GM19328 (cell line): ENCODE measurements around the gene PRR5L.
A peak's percentile ranks its signal among the peaks of the same experiment; 100 is the strongest.

Source experiments
- ATAC-seq: cut with Tn5 transposase; IDR thresholded peaks from one replicate; pipeline ENCODE4 v1.9.1; 2021; ENCODE audit warnings: mild to moderate bottlenecking, moderate library complexity; ENCODE audit not compliant: unreplicated experiment

The PRR5L gene

GRCh38 chr11:36354221-36355003, 58.3 kb downstream of the PRR5L start:
- ATAC-seq: peak; percentile 72

DNA sequence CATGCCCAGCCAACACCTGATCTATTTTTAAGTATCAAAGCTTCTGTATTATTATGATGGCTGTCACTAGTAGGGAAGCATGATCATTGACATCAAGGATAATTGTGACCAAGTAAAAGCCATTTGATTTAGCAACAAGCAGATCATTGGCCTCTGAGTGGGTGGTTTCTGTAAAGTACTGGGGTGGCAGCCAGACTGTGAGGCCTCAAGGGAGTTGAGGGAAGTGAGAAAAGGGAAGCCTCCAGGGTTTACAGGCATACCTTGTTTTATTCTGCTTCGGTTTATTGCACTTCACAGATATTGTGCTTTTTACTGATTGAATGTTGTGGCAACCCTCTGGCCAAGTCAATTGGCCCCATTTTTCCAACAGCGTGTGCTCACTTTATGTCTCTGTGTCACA, 60.1 kb downstream of the PRR5L start:
- peak; percentile 73 for ATAC-seq

DNA sequence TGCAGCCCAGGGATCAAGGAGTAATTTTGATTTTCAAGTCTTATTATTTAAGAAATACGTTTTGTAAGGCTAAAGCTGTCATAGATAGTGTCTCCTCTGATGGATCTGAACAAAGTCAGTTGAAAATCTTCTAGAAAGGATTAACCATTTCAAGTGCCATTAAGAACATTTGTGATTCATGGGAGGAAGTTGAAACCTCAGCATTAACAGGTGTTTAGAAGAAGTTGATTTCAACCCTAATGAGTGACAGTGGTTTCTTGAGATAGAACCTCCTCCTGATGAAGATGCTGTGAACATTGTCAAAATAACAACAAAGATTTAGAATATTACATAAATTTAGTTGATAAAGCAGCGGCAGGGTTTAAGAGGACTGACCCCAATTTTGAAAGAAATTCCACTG, 61.7 kb downstream of the PRR5L start:
- no peak for ATAC-seq

- ATAC-seq: no peak
Measured at GRCh38 chr11:36358436-36358835, 62.3 kb downstream of the PRR5L start.

- no peak for ATAC-seq
Measured at GRCh38 chr11:36360318-36360717, 64.2 kb downstream of the PRR5L start.

- no peak for ATAC-seq
Measured at GRCh38 chr11:36360826-36361415, 64.8 kb downstream of the PRR5L start.

DNA sequence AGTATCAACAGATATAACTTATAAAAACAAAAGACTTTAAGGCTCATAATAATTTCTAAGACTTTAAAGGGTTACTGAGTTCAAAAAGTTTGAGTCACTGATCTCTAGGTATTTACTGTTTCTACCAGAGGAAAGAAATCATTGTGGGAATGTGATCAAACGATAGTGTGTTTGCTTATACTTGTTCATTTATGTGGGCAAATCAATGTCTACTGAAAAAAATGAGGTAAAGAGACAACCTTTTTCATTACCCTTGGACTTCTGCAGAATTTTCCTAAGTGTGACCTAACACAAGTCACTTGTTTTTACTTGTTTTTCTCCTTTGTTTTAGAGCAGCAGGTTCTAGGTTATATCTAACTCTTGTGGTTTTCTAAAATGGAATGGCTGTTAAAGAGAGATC, 65.4 kb downstream of the PRR5L start:
- ATAC-seq: no peak

DNA sequence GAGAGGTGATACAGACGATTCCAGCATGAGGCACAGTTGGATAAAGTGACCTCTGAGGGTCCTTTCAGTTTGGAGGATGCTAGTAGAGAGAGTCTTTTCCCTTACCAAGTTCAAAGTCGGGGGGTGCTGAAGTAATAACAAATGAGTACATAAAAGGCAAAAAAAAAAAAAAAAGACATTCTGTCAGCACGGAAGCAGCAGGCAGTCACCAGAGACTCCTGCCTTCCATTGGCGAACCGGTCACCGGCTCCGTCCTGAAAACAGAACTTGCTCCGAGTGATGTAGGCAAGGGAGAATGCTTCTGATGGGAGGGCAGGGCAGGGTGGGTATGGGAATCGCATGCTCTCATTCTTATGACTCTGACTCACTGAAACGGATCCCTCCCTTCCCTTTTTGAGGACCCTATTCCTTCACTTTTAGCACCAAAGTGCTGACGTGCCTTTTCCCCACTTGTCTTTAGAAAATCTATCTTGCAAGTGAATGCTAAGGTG, 65.9 kb downstream of the PRR5L start:
- ATAC-seq: no peak

- ATAC-seq: no peak
Measured at GRCh38 chr11:36362902-36363301, 66.8 kb downstream of the PRR5L start.

GRCh38 chr11:36363361-36364268, 67.5 kb downstream of the PRR5L start:
- ATAC-seq: no peak

DNA sequence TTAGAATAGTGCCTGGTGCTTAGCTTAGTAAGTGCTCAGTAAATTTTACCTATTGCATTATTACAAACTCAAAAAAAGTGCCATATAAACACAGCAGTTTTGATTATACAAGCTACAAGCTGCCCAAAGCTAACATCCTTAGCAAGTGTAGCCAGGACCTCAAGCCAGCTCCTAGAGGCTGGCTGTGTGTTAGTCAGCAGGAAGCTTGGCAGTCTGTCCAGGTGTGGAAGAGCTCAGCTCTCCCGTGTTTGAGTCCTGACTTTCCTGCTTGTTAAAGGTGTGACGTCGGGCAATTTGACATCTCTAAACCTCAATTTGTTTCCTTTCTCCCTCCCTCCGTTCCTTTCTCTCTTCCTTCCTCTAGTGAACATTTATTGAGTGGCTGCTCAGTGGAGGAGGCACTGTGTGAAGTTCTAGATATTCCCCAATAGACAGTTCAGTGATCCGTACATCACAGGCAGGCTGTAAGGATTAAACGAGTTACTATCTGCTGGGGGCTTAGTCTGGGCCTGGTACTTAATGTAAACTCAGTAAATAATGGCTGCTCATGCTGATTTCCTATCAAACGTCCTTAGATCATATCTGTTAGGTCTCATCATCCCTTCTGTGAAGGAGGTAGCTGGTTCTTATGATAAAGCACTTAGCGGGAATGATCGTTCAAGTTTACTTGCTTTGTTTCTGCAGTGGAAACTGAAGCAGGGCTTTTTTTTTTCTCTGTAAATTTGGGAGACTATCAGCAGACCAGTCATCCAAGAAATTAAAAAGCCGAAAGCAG, 68.7 kb downstream of the PRR5L start:
- no peak for ATAC-seq

- no peak for ATAC-seq
Measured at GRCh38 chr11:36365907-36366306, 69.8 kb downstream of the PRR5L start.

- ATAC-seq: no peak
Measured at GRCh38 chr11:36367806-36368680, 72.0 kb downstream of the PRR5L start.

- ATAC-seq: no peak
Measured at GRCh38 chr11:36371181-36371580, 75.1 kb downstream of the PRR5L start.

DNA sequence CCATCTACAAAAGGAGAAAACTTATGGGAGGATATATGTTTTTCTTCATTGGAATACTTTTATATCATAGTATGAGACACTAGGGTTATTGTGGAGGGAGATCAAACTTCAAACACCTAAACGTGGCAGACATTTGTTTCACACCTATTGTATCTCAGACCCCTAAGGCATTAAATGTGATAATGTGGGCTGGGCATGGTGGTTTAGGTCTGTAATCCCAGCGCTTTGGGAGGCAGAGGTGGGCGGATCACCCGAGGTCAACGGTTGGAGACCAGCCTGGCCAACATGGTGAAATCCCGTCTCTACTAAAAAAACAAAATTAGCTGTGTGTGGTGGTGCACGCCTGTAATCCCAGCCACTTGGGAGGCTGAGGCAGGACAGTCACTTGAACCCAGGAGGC, 75.5 kb downstream of the PRR5L start:
- no peak for ATAC-seq

DNA sequence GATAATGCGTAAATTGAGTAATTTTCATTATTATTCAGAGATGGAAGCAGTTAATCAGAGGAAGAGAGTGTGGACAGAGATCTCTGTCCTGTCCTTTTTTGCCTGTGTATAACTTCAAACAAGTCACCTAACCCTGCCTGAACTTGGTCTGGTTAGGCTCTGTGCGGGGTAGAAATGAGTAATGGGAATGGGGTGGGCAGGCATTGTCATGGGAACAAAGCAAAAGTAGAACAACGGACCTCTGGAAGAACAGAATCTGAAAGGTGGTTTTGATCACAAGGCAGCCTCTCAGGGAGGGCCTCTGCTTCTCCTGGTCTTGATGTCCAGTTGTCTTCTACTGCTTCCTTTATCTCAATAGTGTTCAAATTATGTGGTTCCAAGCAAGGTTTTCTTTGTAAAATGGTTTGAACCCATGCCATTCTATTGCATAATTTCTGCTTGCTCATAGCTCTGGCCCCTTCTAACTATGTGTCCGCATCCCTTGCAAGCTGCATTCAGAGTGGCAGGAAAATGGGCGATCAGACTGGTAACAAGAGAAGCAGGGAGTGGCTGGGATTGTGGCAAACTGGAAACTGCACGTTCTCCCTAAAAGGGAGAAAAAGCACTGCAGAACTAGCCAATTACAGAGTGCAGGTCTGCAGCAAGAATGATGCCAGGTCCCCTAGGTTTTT, 76.1 kb downstream of the PRR5L start:
- ATAC-seq: no peak

DNA sequence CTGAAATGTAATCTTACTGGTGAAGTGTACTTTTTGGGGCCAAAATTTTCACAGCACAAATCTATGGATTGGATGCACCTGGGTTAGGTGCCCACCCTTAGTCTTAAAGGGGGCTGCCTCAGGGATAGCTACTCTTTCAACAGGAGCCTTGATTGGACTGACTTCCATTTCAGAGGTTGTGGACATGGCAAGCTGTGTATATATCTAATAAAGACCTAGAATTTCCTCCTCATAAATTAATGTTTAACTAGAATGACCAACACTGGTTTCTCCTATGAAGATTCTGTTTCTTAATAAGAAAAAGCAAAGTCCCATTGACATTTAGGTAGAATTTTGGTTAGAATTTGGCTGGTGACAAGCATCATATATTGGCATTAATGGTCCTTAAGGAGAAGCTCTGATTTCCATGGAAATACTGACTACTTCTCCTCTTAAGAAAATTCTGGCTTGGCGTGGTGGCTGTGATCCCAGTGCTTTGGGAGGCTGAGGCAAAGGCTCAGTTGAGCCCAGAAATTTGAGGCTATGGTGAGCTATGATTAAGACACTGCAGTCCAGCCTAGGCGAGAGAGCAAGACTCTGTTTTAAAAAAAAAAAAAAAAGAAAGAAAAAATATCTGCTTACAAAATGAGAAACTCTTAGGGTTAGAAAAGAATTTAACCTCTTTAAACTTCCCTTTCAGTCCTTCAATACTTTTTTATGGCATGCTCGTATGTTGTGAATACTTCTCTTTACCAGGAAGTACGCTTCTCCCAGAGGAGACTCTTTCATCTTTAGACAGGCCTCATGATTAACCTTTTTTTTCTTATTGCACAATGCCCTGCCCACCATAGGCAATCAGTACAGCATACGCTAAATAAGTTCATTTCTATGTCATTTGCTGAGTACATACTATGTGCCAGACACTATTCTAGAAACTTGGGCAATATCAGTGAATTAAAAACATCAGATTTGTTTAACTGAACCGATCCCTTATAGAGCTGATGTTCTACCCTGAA, 77.2 kb downstream of the PRR5L start:
- no peak for ATAC-seq

DNA sequence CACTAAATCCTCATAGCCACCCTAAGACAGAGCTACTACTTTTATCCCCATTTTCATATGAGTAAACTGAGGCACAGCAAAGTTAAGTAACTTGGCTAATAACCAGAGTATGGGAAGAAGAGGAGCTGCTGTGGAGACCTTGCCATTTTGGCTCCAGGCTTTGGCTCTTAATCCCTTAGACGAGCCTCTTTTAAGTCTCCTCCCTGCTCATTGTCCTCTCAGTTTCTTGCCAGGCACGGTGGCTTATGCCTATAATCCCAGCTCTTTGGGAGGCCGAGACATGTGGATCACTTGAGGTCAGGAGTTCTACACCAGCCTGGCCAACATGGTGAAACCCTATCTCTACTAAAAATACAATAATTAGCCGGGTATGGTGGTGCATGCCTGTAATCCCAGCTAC, 78.6 kb downstream of the PRR5L start:
- no peak for ATAC-seq
